Measurements from ENCODE around the gene ATAT1. TPM values are rescaled to one million over a fixed set of nuclear protein-coding genes. Genes with fewer than 3 reads are reported as not detected.
A peak's percentile ranks its signal among the peaks of the same experiment; 100 is the strongest.
"Not testable (repeated sequence)": the region's sequence is repeated elsewhere in the genome, so short reads cannot be mapped to it uniquely, and the experiment has no call there.

The ATAT1 gene
- total RNA-seq, 4 donors from 2014 or later = 0.82 to 2.6 (median 2.1) TPM

DNA sequence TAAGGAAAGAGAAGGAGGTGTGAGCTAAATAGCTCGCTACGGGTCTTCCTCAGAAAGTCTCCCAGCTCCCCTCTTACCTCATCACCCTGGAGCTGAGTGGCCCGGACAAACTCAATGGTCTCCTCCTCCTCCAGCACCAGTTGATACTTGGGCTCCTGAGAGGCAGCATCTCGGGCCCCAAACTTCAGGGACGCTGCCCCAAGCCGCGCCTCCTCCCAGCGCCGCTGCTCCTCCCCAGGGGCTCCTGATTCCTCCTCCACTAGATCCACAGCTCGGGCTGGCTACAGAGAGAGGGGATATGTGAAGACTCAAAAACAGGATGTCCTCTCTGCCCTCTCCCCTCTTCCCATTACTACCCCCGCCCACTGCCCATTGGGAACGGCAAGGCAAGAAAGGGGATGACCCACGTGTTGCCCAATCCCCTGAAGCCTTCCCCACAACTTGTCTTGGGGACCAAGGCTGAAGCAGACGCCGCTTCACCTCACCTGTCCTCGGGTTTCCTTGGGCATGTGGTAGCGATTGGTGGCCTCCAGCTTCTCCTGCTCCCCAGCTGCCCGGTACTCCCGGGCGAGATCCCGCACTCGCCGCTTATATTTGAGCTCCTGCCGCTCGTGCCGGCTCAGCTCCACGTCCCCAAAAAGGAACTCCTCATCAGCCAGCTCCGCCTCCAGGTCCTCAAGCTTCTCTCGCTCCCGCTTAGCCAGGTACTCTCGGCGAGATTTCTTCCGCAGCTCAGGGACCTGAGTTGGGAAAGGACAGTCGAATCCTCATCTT is 38.5 kb downstream of the ATAT1 start:
- H3K27ac ChIP-seq = no peak overlapping the region
- ATAC-seq = no peak
- peaks cover 2 to 99% of the 10 kb centered on the region in 2 donors for H3K36me3 ChIP-seq
- no peaks in the 10 kb centered on the region for H3K9me3 ChIP-seq
- no peaks in the 10 kb centered on the region for H3K27me3 ChIP-seq
- 77 to 89% methylated on average over 6 to 21 of the region's 34 CpGs for WGBS, 2 donors (ENCODE audit: low coverage in 1 of 2)
- H3K4me3 ChIP-seq = no peak overlapping the region
- H3K4me1 ChIP-seq = peaks cover 0 to under 1% (median 0%) of the 10 kb centered on the region in 3 donors
- TF ChIP-seq, protein P1, sequence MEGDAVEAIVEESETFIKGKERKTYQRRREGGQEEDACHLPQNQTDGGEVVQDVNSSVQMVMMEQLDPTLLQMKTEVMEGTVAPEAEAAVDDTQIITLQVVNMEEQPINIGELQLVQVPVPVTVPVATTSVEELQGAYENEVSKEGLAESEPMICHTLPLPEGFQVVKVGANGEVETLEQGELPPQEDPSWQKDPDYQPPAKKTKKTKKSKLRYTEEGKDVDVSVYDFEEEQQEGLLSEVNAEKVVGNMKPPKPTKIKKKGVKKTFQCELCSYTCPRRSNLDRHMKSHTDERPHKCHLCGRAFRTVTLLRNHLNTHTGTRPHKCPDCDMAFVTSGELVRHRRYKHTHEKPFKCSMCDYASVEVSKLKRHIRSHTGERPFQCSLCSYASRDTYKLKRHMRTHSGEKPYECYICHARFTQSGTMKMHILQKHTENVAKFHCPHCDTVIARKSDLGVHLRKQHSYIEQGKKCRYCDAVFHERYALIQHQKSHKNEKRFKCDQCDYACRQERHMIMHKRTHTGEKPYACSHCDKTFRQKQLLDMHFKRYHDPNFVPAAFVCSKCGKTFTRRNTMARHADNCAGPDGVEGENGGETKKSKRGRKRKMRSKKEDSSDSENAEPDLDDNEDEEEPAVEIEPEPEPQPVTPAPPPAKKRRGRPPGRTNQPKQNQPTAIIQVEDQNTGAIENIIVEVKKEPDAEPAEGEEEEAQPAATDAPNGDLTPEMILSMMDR (IDR thresholded peaks at IDR 0.05) = no peak
- no peak for TF ChIP-seq POLR2AphosphoS5 (IDR thresholded peaks at IDR 0.05)
- no peak for TF ChIP-seq EP300 (IDR thresholded peaks at IDR 0.05)
- TF ChIP-seq POLR2A (IDR thresholded peaks at IDR 0.05) = no peak

DNA sequence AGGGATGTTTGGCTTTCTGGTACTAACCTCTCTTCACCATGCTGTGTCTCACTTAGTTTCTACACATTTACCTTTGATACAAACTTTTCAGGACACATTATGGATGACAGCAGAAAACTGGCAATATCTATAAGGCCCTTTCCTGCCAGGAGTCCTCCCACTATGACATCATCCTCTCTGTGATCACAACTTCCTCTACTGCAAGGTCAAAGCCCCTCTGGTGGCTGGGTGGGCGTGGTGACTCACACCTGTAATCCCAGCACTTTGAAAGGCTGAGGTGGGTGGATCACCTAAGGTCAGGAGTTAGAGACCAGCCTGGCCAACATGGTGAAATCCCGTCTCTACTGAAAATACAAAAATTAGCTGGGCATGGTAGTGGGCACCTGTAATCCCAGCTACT is 39.6 kb downstream of the ATAT1 start:
- not testable (repeated sequence) for ATAC-seq, H3K4me3 ChIP-seq, H3K9me3 ChIP-seq, H3K27ac ChIP-seq, H3K27me3 ChIP-seq
- H3K36me3 ChIP-seq = peaks cover 2 to 98% of the 10 kb centered on the region in 2 donors
- peaks cover 0 to 11% (median 1%) of the 10 kb centered on the region in 3 donors for H3K4me1 ChIP-seq
- 72% methylated on average over 2 of the region's 2 CpGs; no CpG with 5 or more reads in 1 of the 2 donors for WGBS, 2 donors (ENCODE audit: low coverage in 1 of 2)

DNA sequence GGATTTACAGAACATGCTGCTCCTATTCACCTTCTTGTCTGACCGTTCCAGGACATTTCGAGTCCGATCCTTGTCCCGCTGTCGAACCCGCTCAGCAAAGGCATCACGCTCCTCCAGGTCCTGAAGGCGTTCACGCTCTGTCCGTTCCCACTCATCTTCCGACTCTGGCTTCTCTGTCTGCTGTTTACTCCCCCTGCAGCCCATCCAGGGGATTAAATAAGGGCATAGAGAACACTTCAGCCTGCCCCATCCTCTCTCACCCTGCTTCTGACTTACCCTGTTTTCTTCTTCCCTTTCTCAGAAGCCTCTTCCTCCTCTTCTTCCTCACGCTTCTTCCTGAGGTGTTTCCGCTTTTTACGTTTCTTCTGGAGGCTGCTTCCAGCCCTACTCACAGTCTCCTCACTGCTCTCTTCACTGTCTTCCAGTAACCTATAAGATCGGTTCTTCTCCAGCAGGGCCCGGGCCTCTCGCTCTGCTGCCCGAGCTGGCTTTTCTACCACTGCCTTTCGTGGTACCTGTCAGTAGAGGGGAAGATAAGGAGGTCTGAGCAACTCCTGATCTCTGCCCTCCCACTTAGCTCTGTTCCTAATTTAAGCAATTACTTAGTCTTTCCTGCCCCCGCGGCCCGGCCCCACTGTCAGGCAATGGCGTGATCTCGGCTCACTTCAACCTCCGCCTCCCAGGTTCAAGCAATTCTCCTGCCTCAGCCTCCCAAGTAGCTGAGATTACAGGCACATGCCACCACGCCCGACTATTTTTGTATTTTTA is 44.3 kb downstream of the ATAT1 start:
- TF ChIP-seq EP300 (IDR thresholded peaks at IDR 0.05) (no peak), POLR2AphosphoS5 (IDR thresholded peaks at IDR 0.05) (no peak), POLR2A (IDR thresholded peaks at IDR 0.05) (no peak)
- TF ChIP-seq, protein P1 (IDR thresholded peaks at IDR 0.05) = no peak
- H3K4me3 ChIP-seq = no peak overlapping the region
- peaks cover 0 to 55% of the 10 kb centered on the region in 2 donors for H3K36me3 ChIP-seq
- WGBS, 2 donors (ENCODE audit: low coverage in 1 of 2) = 70 to 80% methylated on average over 20 to 23 of the region's 27 CpGs
- no peak overlapping the region for H3K27ac ChIP-seq
- no peaks in the 10 kb centered on the region for H3K27me3 ChIP-seq
- H3K4me1 ChIP-seq = peaks cover 0 to 30% (median 13%) of the 10 kb centered on the region in 3 donors
- H3K9me3 ChIP-seq = no peaks in the 10 kb centered on the region
- ATAC-seq = no peak

DNA sequence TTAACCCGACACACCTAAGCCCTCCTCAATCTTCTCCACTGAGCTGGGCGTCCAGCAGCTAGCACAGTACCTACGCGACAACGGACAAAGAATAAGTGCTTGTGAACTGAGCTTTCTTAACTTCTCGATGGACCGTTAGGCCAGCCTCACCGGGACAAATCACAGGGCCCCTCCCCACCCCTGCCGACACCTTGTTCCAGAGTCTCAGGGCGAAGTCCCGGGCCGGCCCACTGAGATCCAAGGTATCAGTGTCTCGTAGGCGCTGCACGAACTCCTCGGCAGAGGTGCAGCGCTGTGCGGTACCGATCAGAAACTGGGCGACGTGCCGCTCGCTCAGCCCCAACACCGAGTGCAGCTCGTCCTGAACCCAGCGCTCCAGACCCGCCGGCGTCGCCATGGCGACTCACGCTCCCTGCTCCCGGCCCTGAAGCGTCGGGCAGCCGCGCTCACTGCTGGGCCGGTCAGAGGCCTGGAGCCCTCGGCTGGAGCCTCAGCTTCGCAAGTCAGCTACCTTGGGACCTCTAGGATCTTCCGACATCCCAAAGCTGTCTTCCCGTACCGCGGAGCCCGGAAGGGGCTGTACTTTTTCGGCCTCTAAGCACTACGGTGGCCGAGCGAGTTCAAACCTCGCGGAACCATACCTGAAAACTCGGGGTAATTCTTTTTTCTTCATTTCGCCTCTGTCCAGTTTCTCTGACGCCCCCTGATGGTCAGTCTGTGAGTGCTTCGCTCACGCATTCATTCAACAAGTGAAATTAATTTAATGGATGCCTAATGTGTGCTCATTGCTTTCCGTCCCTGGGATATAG is 46.0 kb downstream of the ATAT1 start, which contains the start of gene DHX16:
Gene DHX16, minus strand, starts transcription at position 562 of the 809 bp plus-strand sequence. Its CDS starts 165 bp downstream, at position 397.
- TF ChIP-seq EP300 (IDR thresholded peaks at IDR 0.05) (no peak), POLR2A (IDR thresholded peaks at IDR 0.05) (peak in 1 of 2 donors; percentile 29), POLR2AphosphoS5 (IDR thresholded peaks at IDR 0.05) (peak; percentile 90)
- TF ChIP-seq, protein P1 (IDR thresholded peaks at IDR 0.05) = peak in 3 of 4 experiments; percentile 83 to 94 (median 87)
- peak within 1 kb of the TSS; percentile 59 to 91 for H3K4me3 ChIP-seq
- H3K27me3 ChIP-seq = no peaks in the 10 kb centered on the region
- H3K27ac ChIP-seq = peak within 1 kb of the TSS; percentile 2 to 89 (median 85)
- ATAC-seq = peak; percentile 93
- H3K36me3 ChIP-seq = peaks cover 0 to 55% of the 10 kb centered on the region in 2 donors
- H3K9me3 ChIP-seq = no peaks in the 10 kb centered on the region
- WGBS, 2 donors (ENCODE audit: low coverage in 1 of 2) = 0 to 3% methylated on average over 10 of the region's 57 CpGs
- H3K4me1 ChIP-seq = peaks cover 0 to 30% (median 13%) of the 10 kb centered on the region in 3 donors
